Nucleus accumbens (tissue), 56 donors: ENCODE results near the gene EEF2KMT.
"Not testable (repeated sequence)": the region's sequence is repeated elsewhere in the genome, so short reads cannot be mapped to it uniquely, and the experiment has no call there.

Experiments
- DNase-seq, 56 donors: peaks; one replicate each; lab custom pipeline; 2025; lab: John Stamatoyannopoulos, UW

Gene EEF2KMT

GRCh38 chr16:5097470-5098220, at the start of gene EEF2KMT:
TSS of gene EEF2KMT (minus strand) at chr16:5097795. CDS start at chr16:5097739, 56 bp downstream.
- DNase-seq, result peak; percentile 88 to 100 (median 99)

DNA sequence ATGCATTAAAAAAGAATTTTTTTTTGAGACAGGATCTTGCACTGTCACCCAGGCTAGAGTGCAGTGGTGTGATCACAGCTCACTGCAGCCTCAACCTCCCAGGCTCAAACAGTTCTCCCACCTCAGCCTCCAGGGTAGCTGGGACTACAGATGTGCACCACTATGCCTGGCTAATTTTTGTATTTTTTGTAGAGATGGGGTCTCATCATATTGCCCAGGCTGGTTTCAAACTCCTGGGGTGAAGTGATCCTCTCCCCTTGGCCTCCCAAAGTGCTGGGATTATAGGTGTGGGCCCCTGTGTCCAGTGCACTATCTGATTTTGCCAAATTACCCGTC, 47.0 kb upstream of the EEF2KMT start:
- not testable (repeated sequence) for DNase-seq

DNA sequence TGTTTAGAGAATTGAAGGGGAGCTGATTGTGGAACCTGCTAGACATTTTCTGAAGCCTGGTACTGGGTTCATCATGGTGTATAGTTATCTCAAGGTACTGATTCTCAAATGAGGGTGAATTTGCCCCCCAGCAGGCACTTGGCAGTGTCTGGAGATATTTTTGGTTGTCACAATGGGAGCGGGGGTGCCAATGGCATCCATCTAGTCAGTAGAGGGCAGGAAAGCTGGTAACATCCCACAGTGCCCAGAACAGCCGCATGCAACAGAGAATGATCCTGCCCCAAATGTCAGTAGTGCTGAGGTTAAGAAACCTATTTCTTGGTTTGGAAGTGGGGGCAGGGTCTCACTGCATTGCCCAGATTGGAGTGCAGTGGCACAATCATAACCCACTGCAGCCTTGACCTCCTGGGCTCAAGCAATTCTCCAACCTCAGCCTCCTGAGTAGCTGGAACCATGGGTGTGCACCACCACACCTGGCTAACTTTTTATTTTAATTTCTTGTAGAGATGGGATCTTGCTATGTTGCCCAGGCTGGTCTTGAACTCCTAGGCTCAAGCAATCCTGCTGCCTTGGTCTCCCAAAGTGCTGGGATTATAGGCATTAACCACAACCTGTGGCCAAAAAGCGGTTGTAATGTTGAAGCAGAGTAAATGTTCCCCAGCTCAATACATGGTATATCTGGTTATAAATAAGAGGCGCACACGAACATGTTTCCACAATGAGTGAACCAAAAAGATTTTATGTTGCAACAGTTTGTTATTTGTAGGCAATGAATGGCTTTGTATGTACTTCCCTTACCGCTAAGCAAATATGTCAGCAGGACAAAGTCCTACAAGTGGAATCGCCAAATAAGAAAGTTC, 46.4 kb upstream of the EEF2KMT start:
- DNase-seq, result no peak

DNA sequence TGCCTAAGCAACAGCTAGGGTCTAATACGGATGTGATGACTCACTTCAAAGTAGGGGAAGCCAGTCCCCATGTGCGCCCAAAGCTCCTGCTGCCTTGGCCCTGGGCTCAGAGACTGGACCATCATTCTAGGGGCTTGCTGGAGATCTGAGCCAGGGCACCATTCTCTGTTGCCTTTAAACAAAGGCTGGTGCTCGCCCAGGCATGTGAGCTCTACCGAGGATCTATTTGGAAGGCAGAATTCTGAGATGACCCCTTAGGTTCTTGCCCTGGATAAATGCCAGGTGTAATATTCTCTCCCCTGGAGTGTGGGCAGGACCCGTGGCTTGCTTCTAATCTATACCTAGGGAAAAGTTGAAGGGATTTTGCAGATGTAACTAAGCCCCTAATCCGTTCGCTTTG, 42.6 kb upstream of the EEF2KMT start:
- DNase-seq, result not testable (repeated sequence)

GRCh38 chr16:5134739-5135452, 37.3 kb upstream of the EEF2KMT start:
- DNase-seq, result not testable (repeated sequence)

- not testable (repeated sequence) for DNase-seq
Observed at GRCh38 chr16:5132915-5133600, 35.5 kb upstream of the EEF2KMT start.

DNA sequence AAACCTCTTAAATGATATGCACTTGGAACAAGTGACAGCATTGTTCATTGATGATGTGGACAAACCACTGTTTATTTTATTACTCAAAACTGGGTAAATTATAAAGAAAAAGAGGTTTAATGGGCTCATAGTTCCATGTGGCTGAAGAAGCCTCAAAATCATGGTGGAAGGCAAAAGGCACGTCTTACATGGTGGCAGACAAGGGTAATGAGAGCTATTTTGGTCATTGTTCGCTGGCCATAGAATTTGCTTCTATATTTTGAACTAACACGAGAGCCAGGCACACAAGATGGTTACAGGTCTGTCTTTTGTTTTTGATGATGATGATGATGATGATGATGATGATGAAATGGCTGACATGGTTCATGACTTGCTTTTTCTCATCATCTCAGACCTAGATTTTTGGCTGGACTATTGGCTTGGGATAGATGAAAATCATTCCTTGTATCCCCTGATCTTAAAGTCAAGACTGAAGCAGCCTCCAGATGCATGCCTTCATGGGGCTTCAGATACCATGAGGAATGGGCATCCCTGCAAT, 33.9 kb upstream of the EEF2KMT start:
- DNase-seq, result not testable (repeated sequence)

DNA sequence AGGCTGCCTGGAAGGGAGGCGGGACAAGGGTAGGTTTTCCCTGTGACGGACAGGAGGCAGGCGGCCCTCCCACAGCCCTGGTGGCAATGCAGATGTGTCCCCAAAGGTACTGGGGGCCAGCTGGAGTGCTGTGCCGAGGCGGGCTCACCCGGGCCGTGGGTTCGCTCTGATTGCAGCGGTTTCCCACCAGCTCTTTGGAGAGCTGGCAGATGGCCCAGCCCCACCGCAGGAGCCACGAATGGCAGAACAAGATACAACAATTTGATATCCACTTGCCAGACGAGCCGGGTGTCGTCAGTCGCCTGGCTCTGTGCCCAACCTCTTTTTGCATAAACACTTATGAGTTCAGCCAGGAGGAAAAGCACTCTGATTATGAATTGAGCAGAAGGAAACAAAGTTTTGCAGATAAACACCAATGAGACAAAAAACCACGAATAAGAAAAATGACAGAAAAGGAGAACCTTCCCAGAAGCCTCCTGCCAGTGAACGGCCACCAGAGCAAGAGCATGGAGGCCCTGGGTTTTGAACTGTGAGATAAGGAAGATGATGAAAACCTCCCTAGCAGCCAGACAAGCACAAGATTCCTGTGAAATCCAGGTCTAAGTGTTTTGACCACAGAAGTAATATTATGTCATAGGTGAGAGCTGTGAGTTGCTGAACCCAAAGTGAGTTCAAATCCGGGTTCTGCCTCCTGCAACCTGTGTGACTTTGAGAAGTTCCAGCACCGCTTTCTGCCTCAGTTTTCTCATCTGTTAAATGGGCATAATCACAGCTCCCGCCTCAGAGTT, 19.9 kb upstream of the EEF2KMT start:
- DNase-seq, result peak in 10 of 56 donors; percentile 3 to 35 (median 6)

DNA sequence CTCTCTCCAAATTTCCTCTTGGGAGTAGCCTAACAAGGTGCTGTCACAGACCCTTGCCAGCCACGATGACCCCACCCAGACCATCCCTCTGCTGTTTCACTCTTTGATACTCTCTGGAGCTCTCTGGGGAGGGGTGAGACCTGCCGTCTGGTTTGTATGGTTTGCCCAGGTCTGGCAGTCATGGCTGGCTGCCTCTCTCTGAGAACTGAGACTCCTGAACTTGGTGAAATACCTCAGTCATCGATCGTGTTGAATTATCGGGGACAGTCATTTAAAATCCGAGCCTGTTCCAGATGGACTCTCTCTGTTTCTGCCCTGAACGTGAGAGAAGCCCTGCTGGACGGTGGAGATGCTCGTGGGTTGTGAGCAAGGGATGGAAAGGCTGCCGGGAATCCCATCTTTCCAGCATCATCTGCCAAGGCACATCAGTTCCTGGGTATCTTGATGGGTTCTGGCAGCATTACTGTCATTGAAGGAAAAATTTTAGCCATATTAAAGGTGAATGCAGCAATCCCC, 19.2 kb upstream of the EEF2KMT start:
- not testable (repeated sequence) for DNase-seq

- DNase-seq, result not testable (repeated sequence)
Observed at GRCh38 chr16:5110933-5111332, 13.3 kb upstream of the EEF2KMT start.

GRCh38 chr16:5108505-5109158, 11.0 kb upstream of the EEF2KMT start:
- DNase-seq, result peak in 1 of 56 donors; percentile 2

DNA sequence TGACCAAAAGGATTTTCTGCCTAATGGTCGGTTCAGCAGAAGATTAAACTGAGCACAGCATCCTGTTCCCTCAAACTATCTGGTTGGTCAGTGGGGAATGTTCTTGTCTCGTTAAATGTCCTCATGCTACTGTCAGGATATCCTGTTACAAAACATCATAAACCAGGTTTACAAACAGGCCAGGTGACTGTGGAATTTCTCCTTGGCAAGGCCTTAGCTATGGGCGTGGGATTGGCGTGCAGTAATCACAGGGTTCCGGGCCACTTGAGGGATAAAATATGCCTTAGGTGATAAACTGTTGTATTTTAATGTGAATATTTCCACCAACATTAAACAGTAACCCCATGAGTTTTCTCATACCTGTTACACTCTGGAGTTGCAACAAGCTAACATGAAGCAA, 7.4 kb upstream of the EEF2KMT start:
- not testable (repeated sequence) for DNase-seq

GRCh38 chr16:5103296-5104032, 5.9 kb upstream of the EEF2KMT start:
- DNase-seq, result not testable (repeated sequence)

DNA sequence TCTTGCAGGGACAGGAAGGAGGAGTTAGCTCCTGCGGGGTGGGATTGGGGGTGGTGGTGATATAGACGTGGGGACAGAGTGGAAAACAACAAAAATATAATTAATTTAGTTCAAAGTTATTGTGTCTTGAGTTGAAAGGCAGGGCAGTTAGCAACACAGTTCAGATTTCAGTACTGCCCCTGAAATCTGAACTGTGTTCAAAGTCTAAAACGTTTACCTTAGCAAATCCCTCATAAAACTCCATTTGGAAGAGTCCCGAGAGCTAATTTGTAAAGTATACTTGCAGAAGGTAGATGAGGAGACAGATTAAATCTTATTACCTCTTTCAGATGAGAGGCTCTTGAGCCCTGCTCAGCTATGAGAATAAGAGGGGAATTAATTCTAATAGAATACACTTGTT, 1.6 kb upstream of the EEF2KMT start:
- DNase-seq, result not testable (repeated sequence)

GRCh38 chr16:5098221-5099159, 895 bp upstream of the EEF2KMT start:
- DNase-seq, result peak in 49 of 56 donors; percentile 4 to 79 (median 43)

DNA sequence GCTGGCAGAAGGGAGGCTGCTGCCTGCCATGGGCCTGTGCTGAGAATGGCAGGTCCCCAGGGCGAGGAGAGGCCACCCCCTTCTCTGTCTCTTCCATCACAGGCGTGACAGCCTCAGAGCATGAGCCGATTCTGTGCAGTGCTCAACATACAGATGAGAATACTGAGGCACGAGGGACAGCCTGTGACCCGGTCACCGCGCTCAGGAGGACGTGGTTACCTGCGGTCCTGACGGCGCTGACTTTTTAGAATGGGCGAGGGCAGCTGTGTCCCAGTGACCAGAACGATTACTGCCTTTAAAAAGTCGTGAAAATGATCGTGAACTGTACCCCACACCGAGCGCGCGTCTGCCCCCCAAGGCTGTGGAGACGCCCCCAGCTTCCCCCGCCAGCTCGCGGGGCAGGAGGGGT, 530 bp downstream of the EEF2KMT start:
- DNase-seq, result peak in 29 of 56 donors; percentile 13 to 61 (median 38)
